Astrocyte (in vitro differentiated cells and primary cell): ENCODE results near the gene GMEB2. TPM values are rescaled to one million over a fixed set of nuclear protein-coding genes. Genes with fewer than 3 reads are reported as not detected.

ENCODE experiments used
- DNase-seq: peaks from one replicate; pipeline ENCODE4 v3.0.0-alpha.2; 2010; ENCODE audit warnings: low read depth
- FAIRE-seq: peaks from 2 replicates; lab custom pipeline; 2011; peaks lifted over from hg19 to GRCh38; lab: Jason Lieb, UNC
- H2AFZ ChIP-seq: 2 replicates; pipeline ENCODE4 v1.6.0; 2012; ENCODE audit warnings: low read depth, low read length, inconsistent platforms
- H3K27ac ChIP-seq: 2 replicates; pipeline ENCODE4 v1.5.1; 2011; ENCODE audit warnings: low read depth, low read length, inconsistent platforms
- H3K27me3 ChIP-seq: 2 replicates; pipeline ENCODE4 v1.6.0; 2011; ENCODE audit warnings: low read length, inconsistent platforms; ENCODE audit not compliant: insufficient read depth
- H3K36me3 ChIP-seq: 2 replicates; pipeline ENCODE4 v1.5.1; 2011; ENCODE audit warnings: low read length, inconsistent platforms; ENCODE audit not compliant: insufficient read depth
- H3K4me1 ChIP-seq: 2 replicates; pipeline ENCODE4 v1.5.1; 2011; ENCODE audit warnings: low read length, inconsistent platforms; ENCODE audit not compliant: insufficient read depth
- H3K4me2 ChIP-seq: 2 replicates; pipeline ENCODE4 v1.6.0; 2012; ENCODE audit warnings: low read length, inconsistent platforms
- H3K4me3 ChIP-seq: 2 replicates; pipeline ENCODE4 v1.5.1; 2011; ENCODE audit warnings: low read depth, mild to moderate bottlenecking, low read length, inconsistent platforms; ENCODE audit not compliant: insufficient read depth
- H3K79me2 ChIP-seq: 2 replicates; pipeline ENCODE4 v1.6.0; 2012; ENCODE audit warnings: mild to moderate bottlenecking, low read length, inconsistent platforms; ENCODE audit not compliant: insufficient read depth
- H3K9ac ChIP-seq: 2 replicates; pipeline ENCODE4 v1.6.0; 2012; ENCODE audit warnings: mild to moderate bottlenecking, low read length, inconsistent platforms
- H3K9me3 ChIP-seq: 2 replicates; pipeline ENCODE4 v1.5.1; 2012; ENCODE audit warnings: low read depth, mild to moderate bottlenecking, low read length, inconsistent platforms; ENCODE audit not compliant: insufficient read depth
- H4K20me1 ChIP-seq: 2 replicates; pipeline ENCODE4 v1.6.0; 2012; ENCODE audit warnings: low read length, inconsistent platforms; ENCODE audit not compliant: insufficient read depth
- H3K27ac Mint-ChIP-seq: one replicate; pipeline ENCODE4 v1.8.0; 2021; ENCODE audit warnings: mild to moderate bottlenecking, mixed read lengths; ENCODE audit not compliant: unreplicated experiment
- H3K27me3 Mint-ChIP-seq: one replicate; pipeline ENCODE4 v1.8.0; 2021; ENCODE audit warnings: low read depth, mixed read lengths; ENCODE audit not compliant: unreplicated experiment
- H3K36me3 Mint-ChIP-seq: one replicate; pipeline ENCODE4 v1.8.0; 2021; ENCODE audit warnings: low read depth, mixed read lengths; ENCODE audit not compliant: unreplicated experiment
- H3K4me1 Mint-ChIP-seq: one replicate; pipeline ENCODE4 v1.8.0; 2021; ENCODE audit warnings: low read depth, mixed read lengths; ENCODE audit not compliant: unreplicated experiment
- H3K4me3 Mint-ChIP-seq: one replicate; pipeline ENCODE4 v1.8.0; 2021; ENCODE audit warnings: mild to moderate bottlenecking, moderate library complexity, mixed read lengths; ENCODE audit not compliant: unreplicated experiment
- H3K9me3 Mint-ChIP-seq: one replicate; pipeline ENCODE4 v1.8.0; 2021; ENCODE audit warnings: mild to moderate bottlenecking, mixed read lengths; ENCODE audit not compliant: unreplicated experiment
- EZH2 ChIP-seq: IDR thresholded peaks from 2 replicates; pipeline ENCODE4 v1.6.1; 2012; ENCODE audit warnings: mild to moderate bottlenecking, low read length, inconsistent platforms; ENCODE audit not compliant: insufficient read depth
- total RNA-seq: library from RNA; stranded (reverse); gene quantifications from 2 replicates; pipeline ENCODE4 v1.2.1, GENCODE V29; 2021
- TF ChIP-seq, protein P1 (sequence below): IDR thresholded peaks from 2 replicates; pipeline ENCODE4 v1.5.1; 2011; ENCODE audit warnings: low read depth, mild to moderate bottlenecking, inconsistent platforms, low read length, moderate library complexity; ENCODE audit not compliant: insufficient read depth

Gene GMEB2
- total RNA-seq, 1 donor from 2014 or later = 11.7 TPM

GRCh38 chr20:63567386-63568169 is 59.3 kb downstream of the GMEB2 start:
- peaks cover 13% of the 10 kb centered on the region for H4K20me1 ChIP-seq
- H3K4me1 ChIP-seq = no peaks in the 10 kb centered on the region
- H2AFZ ChIP-seq = no peak overlapping the region
- DNase-seq (no peak), FAIRE-seq (no peak)
- no peak overlapping the region for H3K9ac ChIP-seq
- no peak overlapping the region for H3K27ac ChIP-seq
- H3K9me3 ChIP-seq = no peaks in the 10 kb centered on the region
- H3K79me2 ChIP-seq = no peaks in the 10 kb centered on the region
- H3K4me2 ChIP-seq = no peak overlapping the region
- no peaks in the 10 kb centered on the region for H3K9me3 Mint-ChIP-seq
- H3K4me3 Mint-ChIP-seq = no peak overlapping the region
- no peaks in the 10 kb centered on the region for H3K27me3 ChIP-seq
- TF ChIP-seq, protein P1, sequence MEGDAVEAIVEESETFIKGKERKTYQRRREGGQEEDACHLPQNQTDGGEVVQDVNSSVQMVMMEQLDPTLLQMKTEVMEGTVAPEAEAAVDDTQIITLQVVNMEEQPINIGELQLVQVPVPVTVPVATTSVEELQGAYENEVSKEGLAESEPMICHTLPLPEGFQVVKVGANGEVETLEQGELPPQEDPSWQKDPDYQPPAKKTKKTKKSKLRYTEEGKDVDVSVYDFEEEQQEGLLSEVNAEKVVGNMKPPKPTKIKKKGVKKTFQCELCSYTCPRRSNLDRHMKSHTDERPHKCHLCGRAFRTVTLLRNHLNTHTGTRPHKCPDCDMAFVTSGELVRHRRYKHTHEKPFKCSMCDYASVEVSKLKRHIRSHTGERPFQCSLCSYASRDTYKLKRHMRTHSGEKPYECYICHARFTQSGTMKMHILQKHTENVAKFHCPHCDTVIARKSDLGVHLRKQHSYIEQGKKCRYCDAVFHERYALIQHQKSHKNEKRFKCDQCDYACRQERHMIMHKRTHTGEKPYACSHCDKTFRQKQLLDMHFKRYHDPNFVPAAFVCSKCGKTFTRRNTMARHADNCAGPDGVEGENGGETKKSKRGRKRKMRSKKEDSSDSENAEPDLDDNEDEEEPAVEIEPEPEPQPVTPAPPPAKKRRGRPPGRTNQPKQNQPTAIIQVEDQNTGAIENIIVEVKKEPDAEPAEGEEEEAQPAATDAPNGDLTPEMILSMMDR = no peak
- TF ChIP-seq EZH2 = no peak
- no peaks in the 10 kb centered on the region for H3K36me3 Mint-ChIP-seq
- H3K36me3 ChIP-seq = no peaks in the 10 kb centered on the region
- H3K4me3 ChIP-seq = no peak overlapping the region
- H3K27me3 Mint-ChIP-seq = no peaks in the 10 kb centered on the region
- H3K4me1 Mint-ChIP-seq = no peaks in the 10 kb centered on the region
- H3K27ac Mint-ChIP-seq = no peak overlapping the region

DNA sequence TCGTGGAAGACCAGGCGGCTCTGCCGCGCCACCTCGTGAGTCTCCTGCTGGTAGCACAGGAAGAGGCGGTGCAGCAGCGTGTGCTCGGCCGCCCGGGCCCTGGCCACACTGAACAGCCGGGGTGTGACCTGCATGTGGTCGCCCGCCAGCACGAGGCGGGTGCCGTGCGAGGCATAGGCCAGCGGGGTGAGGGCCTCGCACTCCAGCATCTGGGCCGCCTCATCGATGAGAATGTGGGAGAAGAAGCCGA is 59.8 kb downstream of the GMEB2 start:
- no peaks in the 10 kb centered on the region for H3K9me3 ChIP-seq
- Mint-ChIP-seq H3K27ac (no peak overlapping the region), H3K9me3 (no peaks in the 10 kb centered on the region), H3K4me1 (no peaks in the 10 kb centered on the region), H3K4me3 (no peak overlapping the region), H3K27me3 (no peaks in the 10 kb centered on the region), H3K36me3 (no peaks in the 10 kb centered on the region)
- no peaks in the 10 kb centered on the region for H3K27me3 ChIP-seq
- H3K27ac ChIP-seq = no peak overlapping the region
- H3K79me2 ChIP-seq = no peaks in the 10 kb centered on the region
- DNase-seq = no peak
- H3K36me3 ChIP-seq = no peaks in the 10 kb centered on the region
- no peak overlapping the region for H2AFZ ChIP-seq
- H3K4me2 ChIP-seq = no peak overlapping the region
- no peaks in the 10 kb centered on the region for H3K4me1 ChIP-seq
- FAIRE-seq = no peak
- no peak overlapping the region for H3K4me3 ChIP-seq
- no peak overlapping the region for H3K9ac ChIP-seq
- TF ChIP-seq, protein P1 = no peak
- H4K20me1 ChIP-seq = peaks cover 13% of the 10 kb centered on the region

- Histone ChIP-seq H3K4me2 (no peak overlapping the region), H2AFZ (no peak overlapping the region), H3K9me3 (no peaks in the 10 kb centered on the region), H3K36me3 (no peaks in the 10 kb centered on the region), H3K4me3 (no peak overlapping the region), H3K27me3 (no peaks in the 10 kb centered on the region), H3K9ac (no peak overlapping the region), H3K27ac (no peak overlapping the region), H3K4me1 (no peaks in the 10 kb centered on the region), H4K20me1 (peaks cover 13% of the 10 kb centered on the region), H3K79me2 (no peaks in the 10 kb centered on the region)
- DNase-seq (no peak), FAIRE-seq (no peak)
- Mint-ChIP-seq H3K36me3 (no peaks in the 10 kb centered on the region), H3K9me3 (no peaks in the 10 kb centered on the region), H3K4me1 (no peaks in the 10 kb centered on the region), H3K27ac (no peak overlapping the region), H3K4me3 (no peak overlapping the region), H3K27me3 (no peaks in the 10 kb centered on the region)
- no peak for TF ChIP-seq EZH2
- TF ChIP-seq, protein P1 = no peak
Observed at GRCh38 chr20:63566395-63567135, 60.3 kb downstream of the GMEB2 start.
